ENCODE results near the gene SIAH2.

SIAH2 gene

GRCh38 chr3:150778793-150779401, 15.9 kb upstream of the SIAH2 start:
- no peak for DNase-seq (ENCODE audit: low read depth)
- TF ChIP-seq, protein P1, sequence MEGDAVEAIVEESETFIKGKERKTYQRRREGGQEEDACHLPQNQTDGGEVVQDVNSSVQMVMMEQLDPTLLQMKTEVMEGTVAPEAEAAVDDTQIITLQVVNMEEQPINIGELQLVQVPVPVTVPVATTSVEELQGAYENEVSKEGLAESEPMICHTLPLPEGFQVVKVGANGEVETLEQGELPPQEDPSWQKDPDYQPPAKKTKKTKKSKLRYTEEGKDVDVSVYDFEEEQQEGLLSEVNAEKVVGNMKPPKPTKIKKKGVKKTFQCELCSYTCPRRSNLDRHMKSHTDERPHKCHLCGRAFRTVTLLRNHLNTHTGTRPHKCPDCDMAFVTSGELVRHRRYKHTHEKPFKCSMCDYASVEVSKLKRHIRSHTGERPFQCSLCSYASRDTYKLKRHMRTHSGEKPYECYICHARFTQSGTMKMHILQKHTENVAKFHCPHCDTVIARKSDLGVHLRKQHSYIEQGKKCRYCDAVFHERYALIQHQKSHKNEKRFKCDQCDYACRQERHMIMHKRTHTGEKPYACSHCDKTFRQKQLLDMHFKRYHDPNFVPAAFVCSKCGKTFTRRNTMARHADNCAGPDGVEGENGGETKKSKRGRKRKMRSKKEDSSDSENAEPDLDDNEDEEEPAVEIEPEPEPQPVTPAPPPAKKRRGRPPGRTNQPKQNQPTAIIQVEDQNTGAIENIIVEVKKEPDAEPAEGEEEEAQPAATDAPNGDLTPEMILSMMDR (IDR thresholded peaks at IDR 0.05; ENCODE audit: low read length, missing control alignments), result no peak
- H3K4me3 ChIP-seq (replicated peaks; ENCODE audit: low read depth, low read length), result no peak overlapping the region

- TF ChIP-seq, protein P1 (IDR thresholded peaks at IDR 0.05; ENCODE audit: low read length, missing control alignments), result no peak
- DNase-seq (ENCODE audit: low read depth), result peak; percentile 32
- H3K4me3 ChIP-seq (replicated peaks; ENCODE audit: low read depth, low read length), result no peak overlapping the region
Measured at GRCh38 chr3:150775001-150775599, 12.1 kb upstream of the SIAH2 start.

GRCh38 chr3:150773616-150774192, 10.7 kb upstream of the SIAH2 start:
- DNase-seq (ENCODE audit: low read depth), result no peak
- TF ChIP-seq, protein P1 (IDR thresholded peaks at IDR 0.05; ENCODE audit: low read length, missing control alignments), result no peak
- no peak overlapping the region for H3K4me3 ChIP-seq (replicated peaks; ENCODE audit: low read depth, low read length)

GRCh38 chr3:150771600-150771999, 8.6 kb upstream of the SIAH2 start:
- DNase-seq (ENCODE audit: low read depth), result no peak
- TF ChIP-seq, protein P1 (IDR thresholded peaks at IDR 0.05; ENCODE audit: low read length, missing control alignments), result no peak
- H3K4me3 ChIP-seq (replicated peaks; ENCODE audit: low read depth, low read length), result no peak overlapping the region

GRCh38 chr3:150770681-150771080, 7.7 kb upstream of the SIAH2 start:
- DNase-seq (ENCODE audit: low read depth), result no peak
- TF ChIP-seq, protein P1 (IDR thresholded peaks at IDR 0.05; ENCODE audit: low read length, missing control alignments), result no peak

DNA sequence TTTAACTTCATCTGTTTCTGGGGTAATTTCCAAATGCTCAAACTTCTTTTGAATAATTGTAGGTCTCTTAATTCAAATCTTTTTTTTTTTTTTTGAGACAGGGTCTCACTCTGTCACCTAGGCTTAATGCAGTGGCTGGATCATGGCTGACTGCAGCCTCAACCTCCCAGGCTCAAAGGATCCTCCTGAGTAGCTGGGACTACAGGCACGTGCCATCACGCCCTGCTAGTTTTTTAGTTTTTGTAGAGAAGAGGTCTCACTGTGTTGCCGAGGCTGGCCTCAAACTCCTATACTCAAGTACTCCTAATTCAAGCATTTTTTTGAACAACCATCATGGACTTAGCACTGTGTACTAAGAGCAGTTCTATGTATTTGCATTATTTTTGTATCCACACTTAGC, 3.8 kb upstream of the SIAH2 start:
- DNase-seq (ENCODE audit: low read depth), result no peak
- TF ChIP-seq, protein P1 (IDR thresholded peaks at IDR 0.05; ENCODE audit: low read length, missing control alignments), result no peak
- H3K4me3 ChIP-seq (replicated peaks; ENCODE audit: low read depth, low read length), result no peak overlapping the region

More at GRCh38 chr3:150770681-150771080, 7.7 kb upstream of the SIAH2 start:
- no peak overlapping the region for H3K4me3 ChIP-seq (replicated peaks; ENCODE audit: low read depth, low read length)
